Measurements from ENCODE around the gene PHLDA2.

PHLDA2 gene

DNA sequence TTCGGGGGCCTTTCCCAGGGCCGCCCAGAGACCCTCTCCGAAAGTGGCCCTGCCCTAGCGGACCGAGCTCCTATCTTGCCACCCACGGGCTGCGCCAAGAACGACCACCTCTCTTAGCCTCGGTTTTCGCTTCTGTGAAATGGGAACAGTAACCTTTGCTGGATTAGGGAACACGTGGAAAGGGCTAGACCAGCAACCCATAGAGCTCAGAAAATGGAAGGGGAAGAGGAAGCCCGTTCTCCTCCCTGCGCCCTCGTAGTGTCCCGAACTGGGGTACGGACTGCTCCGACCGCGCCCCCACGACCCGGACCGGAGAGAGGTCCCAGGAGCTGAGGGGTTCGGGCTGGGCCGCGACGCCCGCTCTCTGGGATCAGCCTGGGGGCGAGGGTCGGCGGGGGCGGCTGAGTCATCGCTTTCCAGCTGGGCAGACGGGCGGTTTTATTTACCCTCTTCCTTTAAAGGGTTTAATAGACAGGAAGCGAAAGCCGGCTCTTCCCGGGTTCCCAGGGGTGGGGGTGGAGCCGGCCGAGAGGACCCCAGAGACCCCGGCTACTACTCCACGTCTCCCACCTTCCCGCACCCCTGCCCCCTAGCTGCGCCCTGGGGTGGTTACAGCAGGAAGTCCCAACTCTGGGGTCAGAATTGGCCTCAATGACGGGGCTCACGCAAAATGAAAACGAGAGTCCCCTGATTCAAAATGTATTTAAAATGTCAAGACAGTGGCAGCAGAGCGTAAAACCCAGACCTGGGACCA, 907 bp upstream of the PHLDA2 start:
- DNase-seq = no peak

DNA sequence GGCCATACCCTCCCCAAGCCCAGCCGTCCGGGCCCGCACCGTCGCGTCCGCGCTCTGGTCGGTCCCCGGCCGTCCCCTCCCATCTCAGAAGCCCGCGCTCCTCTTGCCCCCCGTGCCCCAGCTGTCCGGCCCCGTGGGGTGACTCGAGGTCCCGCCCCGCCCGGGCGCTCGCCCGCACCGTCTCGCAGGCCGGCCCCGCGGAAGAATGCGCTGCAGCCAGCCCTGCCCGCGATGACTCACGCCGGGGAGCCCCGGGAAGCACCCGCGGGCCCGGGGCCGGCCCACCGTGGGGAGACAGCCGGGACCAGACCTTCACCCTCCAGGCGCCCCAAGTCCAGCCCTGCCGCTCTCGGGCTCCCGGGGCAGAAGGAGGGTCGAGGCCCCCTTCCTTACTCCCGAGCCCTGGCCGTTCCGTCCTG, 320 bp upstream of the PHLDA2 start:
- DNase-seq = no peak

DNA sequence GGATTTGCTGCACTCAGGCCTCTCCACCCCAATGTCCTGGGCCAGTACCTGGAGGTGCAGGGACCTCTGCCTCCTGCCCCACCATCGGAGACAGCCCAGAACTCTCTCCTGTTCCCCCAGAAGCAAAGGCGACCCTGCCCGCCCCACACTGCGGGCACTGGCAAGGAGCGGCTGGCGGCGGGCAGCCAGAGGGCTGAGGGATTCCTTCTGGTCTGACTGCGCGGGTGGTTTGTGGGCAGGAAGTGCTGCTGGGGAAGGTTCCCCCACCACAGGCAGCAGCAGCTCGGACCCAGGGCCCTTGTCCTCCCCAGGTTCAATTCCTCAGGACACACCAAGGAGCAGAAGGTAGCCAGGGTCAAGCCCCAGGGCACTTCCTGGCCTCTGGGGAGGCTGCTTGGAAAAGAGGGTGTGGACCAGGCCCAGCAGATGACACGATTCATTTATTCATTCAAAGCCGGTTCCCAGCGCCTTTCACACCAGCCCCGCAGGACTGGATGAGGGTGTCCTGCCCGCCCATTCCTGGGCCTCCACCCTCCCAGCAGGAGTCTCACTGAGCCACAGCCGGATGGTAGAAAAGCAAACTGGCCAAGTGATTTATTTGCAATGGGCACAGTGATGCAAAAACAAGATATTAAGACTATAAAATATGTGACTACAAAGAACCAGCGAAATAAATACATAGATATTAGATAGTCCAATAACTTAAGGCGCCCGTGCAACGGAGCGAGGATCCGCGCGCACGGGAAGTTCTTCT, 1.2 kb downstream of the PHLDA2 start:
- no peak for DNase-seq

DNA sequence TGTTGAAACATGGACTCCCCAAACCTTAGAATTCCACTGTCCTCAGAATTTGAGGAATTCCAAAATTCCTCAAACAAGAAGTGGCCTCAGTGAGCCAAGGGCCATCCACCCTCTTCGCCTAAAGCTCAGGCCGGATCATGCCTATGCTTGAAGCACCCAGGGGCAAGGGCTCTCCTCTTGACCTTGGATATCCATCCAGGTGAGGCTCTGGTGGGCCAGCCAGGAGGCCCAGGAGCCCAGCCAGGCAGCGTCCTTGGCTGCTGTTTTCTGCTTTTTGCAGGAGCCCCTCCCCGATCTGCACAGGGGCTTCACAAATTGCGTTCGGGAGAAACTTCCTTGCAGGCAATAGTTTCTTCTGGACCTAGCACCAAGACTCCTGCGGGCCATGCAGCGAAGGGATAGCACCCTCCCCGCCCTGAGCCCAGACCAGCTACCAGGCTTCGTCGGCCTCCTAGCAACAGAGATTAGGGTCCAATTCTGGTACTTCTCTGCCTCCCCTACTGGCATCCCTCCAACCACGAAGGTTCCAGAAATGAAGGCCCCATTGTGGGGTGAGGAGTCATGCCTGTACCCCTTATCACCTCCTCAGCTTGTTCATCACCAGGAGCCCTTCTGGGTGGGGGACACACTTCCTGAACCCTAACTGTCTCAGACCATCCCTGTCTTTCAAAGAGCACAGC, 2.0 kb downstream of the PHLDA2 start:
- no peak for DNase-seq

DNA sequence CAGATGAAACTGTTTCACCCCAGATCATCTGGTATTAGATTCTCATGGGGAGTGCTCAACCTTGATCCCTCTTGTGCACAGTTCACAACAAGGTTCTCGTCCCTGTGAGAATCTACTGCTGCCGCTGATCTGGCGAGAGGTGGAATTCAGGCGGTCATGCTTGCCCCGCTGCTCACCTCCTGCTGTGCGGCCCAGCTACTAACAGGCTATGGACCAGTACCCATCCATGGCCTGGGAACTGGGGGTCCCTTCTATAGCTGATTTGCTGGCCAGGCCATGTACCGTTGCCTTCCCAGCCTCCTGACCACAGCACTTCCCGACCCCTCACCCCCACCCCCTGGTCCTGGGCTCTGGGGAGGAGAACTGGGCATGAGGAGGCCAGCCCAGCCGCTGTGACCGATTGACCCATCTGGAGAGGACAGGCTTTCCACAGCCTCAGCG, 2.6 kb downstream of the PHLDA2 start:
- no peak for DNase-seq

DNA sequence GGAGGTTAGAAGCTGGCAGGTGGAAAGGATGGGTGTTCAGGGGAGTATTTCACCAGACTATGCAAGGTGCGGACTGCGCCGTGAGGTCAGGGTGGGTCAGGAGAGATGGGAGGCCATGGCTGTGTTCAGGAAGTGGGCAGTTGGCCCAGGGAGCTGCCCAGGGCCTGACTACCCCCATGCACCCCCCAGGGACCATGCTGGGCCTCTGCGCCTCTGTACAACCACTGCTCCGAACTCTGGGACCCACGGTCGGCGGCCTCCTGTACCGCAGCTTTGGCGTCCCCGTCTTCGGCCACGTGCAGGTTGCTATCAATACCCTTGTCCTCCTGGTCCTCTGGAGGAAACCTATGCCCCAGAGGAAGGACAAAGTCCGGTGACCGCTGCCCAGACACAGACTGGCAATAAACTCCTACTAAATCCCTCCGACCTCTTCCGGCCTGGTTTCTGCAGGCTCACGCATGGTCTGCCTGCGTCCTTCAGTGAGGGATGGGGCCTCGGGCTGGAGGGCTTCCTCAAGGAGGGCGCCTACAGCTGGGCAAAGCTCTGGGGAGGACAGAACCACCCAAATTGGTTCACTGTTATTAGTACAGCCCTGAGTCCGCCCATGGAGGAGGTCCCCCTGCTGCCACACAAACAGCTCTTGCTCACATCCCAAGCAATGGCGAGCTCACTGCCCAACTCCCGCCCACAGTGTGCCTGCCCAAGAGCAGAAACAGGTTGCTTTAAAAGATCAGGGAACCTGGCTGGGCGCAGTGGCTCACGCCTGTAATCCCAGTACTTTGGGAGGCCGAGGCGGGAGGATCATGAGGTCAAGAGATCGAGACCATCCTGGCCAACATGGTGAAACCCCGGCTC, 4.2 kb downstream of the PHLDA2 start:
- no peak for DNase-seq

DNA sequence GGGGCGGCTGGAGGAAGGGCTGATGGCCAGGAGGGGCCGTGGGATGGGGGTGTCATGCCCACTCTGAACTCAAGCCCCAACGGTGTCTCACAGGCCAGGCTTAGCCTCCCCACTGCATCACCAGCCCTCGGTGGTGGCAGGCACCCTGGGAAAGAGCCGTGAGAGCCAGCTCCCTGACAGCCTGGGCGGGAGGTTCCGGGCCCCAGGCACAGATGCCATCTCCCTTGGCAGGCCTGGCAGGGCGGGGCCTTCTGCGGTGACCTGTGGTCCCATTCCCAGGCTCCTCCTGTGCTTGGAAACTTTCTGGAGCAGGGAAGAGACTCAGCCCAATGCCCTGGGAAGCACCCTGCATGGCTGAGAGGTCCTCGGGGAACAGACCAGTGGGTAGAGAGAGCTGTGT, 4.8 kb downstream of the PHLDA2 start:
- no peak for DNase-seq

DNA sequence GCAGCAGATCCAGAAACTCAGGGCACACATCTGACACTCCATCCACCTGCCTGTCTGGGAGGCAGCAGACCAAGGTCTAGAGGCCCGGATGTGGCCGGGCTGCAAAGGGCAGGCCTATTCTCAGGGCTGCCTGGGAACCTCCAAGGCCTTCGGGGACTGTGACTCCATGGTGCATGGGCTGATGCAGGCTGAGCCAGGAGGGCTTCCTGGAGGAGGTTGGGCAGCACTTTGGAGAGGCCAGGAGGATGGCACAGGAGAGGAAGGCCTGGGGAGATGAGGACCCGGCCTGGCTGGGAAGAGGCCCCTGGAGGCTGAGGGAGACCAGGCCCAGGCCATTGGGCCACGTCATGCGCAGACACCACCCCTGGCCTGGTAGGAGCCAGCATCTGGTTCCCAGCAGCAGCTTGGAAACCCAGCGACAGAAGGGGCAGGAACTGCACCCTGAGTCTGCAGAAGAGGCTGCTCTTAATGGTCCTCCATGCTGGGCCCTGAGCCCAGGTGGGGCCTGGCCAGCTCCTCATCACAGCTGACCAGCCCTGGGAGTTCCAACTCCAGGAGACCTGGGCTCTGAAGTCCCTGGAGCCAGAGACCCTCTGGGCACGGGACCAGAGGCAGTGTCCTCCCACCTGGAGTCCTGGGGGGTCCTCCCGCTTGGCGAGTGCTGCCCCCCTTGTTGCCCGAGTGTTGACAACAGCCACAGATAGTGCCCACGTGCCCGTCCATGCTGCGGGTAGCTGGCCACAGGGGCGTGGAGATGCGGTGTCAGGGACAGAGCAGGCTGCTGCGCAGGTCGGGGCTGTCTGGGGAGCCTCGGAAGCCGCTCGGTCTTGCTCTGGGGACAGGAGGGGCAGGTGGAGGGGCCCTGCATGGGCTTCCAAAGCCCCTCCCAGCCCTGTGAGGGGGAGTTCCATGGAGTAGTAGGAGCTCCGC, 5.5 kb downstream of the PHLDA2 start:
- DNase-seq = no peak

DNA sequence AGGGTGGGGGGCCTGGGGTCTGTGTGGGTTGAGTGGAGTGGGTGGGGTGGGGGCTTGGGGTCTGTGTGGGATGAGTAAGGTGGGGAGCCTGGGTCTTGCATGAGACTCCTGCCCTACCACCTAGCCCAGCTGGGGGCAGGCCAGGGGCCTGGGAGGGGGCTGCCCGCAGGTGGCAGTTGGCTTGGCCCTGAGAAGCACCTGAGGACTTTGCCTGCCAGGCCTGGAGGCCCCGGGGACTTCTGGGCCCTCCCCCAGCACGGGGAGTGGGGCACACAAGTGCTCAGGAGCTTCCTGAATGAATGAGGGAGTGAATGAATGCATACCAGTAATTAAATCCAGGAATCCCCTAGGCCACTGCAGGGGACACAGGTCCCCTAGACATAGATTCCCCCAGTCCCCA, 6.6 kb downstream of the PHLDA2 start:
- no peak for DNase-seq

DNA sequence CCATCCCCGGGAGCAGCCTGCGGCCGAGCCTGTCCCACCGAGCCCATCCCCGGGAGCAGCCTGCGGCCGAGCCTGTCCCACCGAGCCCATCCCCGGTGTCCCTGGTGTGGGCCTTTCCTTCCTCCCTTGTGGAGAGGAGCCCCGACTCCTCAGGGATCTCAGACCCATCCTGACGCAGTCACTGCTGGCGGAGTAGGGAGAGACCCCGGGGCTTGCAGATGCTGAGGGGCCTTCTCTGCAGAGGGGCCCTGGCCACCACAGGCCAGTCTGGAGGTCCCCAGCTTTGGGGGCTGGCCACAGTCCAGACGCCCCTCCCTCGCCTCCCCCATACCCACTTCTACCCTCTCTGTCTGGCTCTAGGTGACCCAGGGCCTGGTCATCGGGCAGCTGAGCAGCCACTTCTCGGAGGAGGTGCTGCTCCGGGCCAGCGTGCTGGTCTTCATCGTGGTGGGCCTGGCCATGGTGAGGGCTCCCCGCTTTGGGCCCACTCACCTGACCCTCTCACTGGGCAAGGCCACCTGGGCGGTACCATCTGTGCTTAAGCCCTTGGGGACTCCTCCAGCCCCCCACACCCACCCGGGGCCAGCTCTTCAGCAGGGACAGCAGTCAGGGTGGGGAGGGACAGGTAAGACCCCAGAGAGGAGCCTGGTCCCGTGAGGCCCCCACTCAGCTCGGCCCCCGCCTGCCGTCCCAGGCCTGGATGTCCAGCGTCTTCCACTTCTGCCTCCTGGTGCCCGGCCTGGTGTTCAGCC, 7.3 kb downstream of the PHLDA2 start:
- DNase-seq = no peak

DNA sequence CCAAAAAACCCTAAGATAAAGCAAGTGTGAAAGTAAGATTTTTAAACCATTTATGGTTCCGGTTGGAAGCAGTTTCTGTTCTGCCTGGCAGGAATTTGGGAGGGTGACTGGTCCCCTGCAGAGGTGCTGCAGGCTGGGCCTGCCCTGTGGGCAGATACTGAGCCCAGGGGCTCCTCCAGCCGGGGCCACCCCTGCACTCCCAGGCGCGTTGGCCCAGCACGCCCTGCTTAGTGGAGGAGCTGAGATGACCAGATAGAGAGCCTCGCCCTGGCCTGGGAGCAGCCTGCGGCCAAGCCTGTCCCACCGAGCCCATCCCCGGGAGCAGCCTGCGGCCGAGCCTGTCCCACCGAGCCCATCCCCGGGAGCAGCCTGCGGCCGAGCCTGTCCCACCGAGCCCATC, 8.0 kb downstream of the PHLDA2 start:
- no peak for DNase-seq

DNA sequence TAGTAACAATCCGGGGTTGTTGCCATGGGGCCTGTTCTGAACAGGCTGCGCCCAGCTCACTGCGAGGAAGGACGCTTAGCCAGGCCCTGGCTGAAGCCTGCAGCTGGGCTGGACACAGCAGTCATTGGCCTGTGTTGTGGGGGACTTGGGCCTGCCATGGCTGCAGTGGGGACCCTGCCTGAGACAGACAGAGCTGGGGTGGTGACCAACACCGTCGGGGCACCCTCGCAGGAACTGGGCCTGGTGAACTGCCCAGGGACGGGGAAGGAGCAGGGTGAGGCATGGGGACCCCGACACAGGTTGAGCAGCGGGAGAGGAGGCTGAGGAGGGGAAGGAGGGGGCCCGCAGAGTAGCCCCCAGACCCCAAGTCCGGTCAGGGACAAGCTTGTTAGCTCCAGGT, 8.9 kb downstream of the PHLDA2 start:
- no peak for DNase-seq

DNA sequence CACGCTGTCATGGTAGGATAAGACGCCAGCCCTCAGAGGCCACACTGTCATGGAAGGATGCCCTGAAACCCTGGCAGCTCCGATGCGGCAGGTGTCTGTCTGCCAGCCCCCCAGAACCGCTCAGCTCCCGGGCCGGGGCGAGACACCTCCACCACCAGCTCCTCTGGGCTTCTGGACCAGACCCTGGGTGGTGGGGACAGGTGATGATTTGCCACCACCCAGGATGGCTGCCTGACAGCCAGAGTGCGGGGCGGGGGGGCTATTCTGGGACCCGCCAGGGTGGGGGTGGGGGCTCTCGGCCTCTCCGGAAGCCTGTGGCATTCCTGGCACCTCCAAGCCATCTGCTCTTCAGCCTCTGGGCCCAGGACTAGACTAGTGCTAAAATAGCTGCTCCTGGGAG, 9.4 kb downstream of the PHLDA2 start:
- no peak for DNase-seq

DNA sequence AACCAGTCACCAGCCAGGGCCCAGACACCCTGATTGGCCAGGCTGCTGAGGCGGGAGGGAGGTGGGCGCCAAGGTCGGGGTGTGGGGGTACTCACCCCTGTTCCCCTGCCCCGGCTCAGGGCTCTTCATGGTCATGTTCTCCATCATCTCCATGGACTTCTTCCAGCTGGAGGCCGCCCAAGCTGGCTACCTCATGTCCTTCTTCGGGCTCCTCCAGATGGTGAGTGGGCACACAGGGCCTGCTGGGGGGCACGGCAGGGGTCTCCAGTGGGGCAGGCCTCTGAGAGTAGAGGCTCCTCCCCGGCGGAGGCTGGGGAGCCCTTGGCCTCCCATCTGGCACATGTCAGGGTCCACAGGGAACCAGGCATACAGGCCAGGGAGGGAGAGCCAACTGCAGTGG, 10.0 kb downstream of the PHLDA2 start:
- no peak for DNase-seq

DNA sequence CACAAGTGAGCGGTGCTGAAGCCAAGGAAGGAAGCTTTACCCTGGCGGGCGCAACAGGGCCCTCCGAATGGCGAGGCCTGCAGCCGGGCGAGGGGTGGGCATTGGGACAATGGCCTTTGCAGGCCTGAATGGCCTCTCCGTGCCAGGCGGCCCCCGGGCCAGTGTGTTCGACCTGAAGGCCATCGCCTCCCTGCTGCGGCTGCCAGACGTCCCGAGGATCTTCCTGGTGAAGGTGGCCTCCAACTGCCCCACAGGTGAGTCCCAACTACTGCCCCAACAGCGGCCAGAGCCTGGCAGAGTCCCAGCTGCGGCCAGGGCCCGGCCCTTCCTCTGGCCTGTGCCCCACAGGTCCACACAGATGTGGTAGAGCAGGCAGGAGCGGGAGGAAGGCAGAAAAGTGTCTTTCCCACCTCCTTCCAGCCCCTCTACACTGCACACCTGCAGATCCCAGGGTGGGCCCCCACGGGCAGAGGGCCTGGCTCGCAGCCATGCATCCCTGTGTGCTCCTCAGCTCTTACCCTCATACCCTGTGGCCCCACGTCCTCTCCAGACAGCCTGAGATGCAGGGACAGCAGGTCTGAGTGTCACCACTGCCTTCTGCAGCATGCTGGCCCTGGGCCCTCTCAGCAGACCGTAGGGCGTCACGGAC, 11.3 kb downstream of the PHLDA2 start:
- DNase-seq = no peak

DNA sequence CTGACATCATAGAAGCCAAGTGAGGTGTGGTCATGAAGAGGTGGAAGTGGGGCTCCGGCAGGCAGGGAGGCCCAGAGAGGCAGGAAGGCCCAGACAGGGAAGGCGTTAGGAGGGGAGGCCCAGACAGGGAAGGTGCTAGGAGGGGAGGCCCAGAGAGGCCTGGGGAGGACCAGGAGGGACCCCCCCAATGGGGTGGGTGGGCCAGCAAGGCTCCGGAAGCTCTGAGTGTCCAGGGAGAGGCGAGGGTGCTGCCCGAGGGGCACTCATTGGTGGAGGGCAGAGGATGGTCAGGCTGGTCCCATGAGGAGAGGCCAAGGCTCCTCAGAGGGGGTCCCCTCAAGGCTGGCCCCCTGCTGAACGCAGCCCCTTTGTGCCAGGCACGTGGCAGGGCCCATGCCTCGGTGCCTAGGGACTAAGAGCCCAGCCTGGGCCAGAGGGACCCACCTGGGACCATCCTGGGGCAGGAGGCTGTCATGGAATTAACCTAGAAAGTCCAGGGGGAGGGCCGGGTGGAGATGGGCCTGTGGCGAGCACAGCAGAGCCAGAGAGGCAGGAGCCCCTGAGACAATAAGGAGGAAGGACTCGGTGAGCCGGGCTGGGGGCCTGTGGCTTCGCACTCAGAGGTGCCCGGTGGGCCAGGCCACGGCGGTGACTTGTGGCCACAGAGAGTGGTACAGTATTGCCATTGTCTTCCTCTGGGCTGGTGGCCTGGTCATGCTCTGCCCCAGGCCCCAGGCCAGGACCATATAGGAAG, 12.2 kb downstream of the PHLDA2 start:
- no peak for DNase-seq

DNA sequence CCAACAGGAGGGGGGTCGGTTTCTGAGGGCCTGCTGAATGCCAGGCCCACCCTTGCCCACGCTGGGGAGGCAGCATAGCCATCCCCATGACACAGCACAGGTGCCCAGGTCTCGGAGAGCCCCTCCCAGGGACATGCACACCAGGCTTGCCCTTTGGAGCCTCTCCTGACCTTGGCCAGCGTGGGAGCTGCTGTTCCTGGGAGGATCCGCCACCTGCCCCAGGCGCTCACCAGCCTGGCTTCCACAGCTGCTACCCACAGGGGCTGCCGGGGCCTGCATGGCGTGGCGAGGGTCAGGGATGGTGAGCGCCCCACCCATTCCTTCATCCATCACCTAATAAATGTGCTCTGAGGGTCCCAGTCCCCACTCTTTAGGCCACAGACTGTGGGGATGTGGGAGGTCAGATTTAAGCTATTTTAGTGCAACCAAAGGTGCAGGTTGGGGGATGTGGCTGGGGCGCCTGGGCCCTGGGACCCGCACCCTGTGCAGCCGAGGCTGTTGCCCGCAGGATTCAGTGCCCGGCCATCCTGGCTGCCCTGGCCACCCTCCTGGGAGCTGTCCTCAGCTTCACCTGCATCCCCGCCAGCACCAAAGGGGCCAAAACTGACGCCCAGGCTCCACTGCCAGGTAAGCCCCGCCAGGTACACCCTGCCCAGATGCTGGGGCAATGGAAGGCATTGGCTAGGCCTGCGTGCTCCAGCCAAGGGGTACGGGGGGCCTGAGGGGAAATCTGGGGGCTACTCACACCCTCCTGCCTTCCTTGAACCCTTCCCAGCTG, 12.9 kb downstream of the PHLDA2 start:
- no peak for DNase-seq

DNA sequence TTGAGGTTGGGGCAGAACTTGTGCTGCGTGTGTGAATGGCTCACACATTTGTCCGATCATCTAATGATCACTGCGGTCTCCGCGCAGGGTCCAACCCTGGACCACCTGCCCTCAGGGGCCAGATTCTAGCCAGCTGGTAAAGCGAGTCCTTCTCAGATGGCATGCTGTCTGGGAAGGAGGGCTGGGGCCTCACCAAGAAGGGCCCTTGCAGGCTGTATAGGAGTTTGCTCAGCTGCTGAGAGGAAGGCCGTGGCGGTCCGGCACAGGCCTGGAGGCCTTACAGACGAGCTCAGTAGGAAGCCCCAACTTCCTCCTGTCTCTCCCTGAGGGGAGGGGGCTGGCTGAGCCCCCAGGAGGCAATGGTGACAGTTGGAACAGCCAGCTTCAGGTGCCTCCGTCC, 13.7 kb downstream of the PHLDA2 start:
- DNase-seq = no peak
